Measurements from ENCODE around the gene OR1D5.
"Not testable (repeated sequence)": the region's sequence is repeated elsewhere in the genome, so short reads cannot be mapped to it uniquely, and the experiment has no call there.

Gene OR1D5

GRCh38 chr17:3063507-3063906, at the start of gene OR1D5:
OR1D5 (minus strand) TSS chr17:3063607; CDS start chr17:3063607, 0 bp downstream.
- DNase-seq: not testable (repeated sequence)

DNA sequence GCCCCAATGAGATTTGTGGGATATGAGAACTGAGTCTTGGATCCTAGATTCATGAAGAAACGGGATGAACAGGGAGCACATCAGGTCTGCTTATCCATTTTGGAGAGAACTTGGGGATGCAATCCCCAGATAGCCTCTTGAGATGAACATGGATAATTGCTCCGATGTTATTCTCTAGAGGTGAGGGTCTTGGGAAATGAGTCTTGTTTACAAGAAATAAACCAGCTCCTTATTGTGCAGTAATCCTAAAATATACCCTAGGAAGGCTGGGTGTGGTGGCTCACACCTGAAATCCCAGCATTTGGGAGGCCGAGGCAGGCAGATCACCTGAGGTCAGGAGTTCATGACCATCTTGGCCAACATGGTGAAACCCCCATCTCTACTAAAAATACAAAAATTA, 40.9 kb upstream of the OR1D5 start, which contains the start of gene OR1D2:
TSS of gene OR1D2 (minus strand) at position 101 of the 400 bp plus-strand sequence. CDS start 11,426 bp downstream, outside the sequence.
- no peak for DNase-seq

- DNase-seq: not testable (repeated sequence)
These were observed 10.4 kb upstream of the OR1D5 start for GRCh38 chr17:3073850-3074249.

- DNase-seq: not testable (repeated sequence)
These were observed 1.8 kb upstream of the OR1D5 start for GRCh38 chr17:3065192-3065591.

- not testable (repeated sequence) for DNase-seq
These were observed 506 bp downstream of the OR1D5 start for GRCh38 chr17:3062824-3063377.

DNA sequence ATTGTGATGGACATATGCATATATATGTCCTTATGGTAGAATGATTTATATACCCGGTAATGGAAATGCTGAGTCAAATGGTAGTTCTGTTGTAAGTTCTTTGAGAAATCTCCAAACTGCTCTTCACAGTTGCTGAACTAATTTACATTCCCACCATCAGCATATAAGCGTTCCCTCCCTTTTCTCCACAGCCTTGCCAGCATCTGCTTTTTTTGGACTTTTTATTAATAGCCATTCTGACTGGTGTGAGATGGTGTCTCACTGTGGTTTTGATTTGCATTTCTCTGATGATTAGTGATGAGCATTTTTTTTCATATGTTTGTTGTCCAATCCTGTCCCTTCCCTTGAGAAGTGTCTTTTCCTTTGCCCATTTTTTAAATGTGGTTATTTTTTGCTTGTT, 8.5 kb downstream of the OR1D5 start:
- DNase-seq: not testable (repeated sequence)

DNA sequence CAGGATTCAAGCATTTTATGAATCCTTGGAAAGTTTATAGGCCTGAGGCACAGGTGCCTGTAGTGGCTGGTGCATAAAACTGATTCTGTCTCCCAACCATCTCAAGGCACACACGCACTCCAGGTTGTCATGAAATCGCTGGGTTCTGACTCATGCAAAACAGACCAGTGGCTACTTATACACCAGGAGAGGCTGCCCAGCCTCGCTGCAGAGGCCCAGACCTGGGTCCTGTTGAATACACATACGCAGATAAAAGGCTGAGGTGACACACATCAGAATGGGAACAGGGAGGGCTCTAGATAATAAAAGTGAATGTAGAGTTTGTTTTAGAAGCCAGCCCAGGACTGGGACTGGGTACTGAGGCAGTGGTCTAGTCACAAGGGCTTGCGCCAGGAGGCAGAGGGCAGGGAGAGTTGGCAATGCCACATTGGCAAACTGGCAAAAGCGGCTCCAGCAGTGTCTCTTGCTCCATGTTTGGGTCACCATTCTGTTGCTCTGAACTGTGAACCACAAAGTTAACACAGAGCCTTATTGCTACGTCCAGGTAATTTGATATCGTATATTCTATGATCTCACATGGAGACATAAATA, 13.6 kb downstream of the OR1D5 start:
- no peak for DNase-seq

GRCh38 chr17:3048727-3049471, 14.5 kb downstream of the OR1D5 start:
- DNase-seq: peak; percentile 89 to 93

DNA sequence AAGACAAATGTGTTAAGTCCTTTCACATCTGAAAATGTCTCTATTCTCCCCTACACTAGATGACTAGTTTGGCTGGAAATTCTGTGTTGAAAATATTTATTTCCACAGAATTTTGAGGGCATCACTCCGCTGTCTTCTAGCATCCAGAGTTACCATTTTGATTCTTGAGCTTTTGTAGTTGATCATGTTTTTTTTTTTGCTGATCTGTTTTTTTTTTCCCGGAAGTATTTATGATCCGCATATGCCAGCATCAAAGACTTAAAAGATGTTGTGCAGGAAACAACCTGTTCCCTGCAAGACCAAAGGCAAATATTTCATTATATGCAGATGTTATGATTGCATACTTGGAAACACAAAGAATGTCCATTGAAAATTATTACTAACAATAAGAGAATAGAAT, 16.7 kb downstream of the OR1D5 start:
- no peak for DNase-seq

DNA sequence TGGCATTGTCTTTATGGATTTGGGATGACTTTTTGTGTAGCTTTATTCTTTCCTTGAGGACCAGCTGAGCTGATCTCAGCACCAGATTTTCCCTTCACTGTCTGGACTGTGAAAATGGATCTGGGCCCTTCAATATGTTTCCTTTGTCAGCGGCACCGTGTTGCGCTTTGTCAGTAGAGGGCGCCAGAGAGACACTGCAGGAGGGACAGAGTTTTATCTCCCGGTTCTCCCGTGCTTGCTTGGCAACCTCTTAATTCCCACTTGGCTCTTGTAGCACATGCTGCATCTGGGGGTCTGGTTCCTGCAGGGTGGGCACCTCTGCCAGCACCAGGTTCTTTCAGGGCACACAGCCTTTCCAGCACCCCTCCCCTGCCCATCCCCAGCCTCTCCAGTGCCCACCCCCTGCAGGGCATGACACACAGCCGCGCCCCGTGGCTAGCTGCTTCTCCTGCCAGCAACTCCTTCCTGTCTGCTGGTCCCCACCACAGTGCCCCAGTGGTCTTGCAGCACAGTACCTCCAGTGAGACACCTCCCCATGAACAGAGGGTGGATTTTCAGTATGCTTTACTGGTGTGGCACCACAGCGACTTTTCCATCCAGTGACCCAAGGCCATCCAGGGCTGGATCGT, 19.6 kb downstream of the OR1D5 start:
- peak; percentile 11 to 37 for DNase-seq

- no peak for DNase-seq
These were observed 22.5 kb downstream of the OR1D5 start for GRCh38 chr17:3040882-3041281.

GRCh38 chr17:3039736-3040135, 23.7 kb downstream of the OR1D5 start:
- DNase-seq: no peak

- DNase-seq: no peak
These were observed 24.5 kb downstream of the OR1D5 start for GRCh38 chr17:3038941-3039340.

DNA sequence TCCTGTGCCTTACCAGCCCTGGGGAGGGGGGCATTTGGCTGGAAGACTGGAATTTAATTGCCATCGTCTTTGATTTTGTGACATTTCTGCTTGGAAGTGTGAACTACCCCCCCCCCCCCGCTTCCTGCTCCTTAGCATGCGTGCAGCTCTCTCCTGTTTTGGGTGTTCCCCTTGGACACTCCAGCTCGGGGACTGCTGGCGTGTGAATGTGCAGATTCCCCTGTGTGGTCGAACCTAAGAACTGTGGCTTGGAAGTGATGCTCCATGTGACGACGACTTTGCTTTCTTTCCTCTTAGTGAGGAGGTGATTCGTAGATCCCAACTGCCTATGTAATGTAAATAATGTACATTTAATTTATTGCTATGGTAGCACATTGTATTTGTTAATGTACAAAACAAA, 26.1 kb downstream of the OR1D5 start:
- no peak for DNase-seq

GRCh38 chr17:3036800-3037199, 26.6 kb downstream of the OR1D5 start:
- DNase-seq: no peak

GRCh38 chr17:3035968-3036280, 27.5 kb downstream of the OR1D5 start:
- DNase-seq: no peak

DNA sequence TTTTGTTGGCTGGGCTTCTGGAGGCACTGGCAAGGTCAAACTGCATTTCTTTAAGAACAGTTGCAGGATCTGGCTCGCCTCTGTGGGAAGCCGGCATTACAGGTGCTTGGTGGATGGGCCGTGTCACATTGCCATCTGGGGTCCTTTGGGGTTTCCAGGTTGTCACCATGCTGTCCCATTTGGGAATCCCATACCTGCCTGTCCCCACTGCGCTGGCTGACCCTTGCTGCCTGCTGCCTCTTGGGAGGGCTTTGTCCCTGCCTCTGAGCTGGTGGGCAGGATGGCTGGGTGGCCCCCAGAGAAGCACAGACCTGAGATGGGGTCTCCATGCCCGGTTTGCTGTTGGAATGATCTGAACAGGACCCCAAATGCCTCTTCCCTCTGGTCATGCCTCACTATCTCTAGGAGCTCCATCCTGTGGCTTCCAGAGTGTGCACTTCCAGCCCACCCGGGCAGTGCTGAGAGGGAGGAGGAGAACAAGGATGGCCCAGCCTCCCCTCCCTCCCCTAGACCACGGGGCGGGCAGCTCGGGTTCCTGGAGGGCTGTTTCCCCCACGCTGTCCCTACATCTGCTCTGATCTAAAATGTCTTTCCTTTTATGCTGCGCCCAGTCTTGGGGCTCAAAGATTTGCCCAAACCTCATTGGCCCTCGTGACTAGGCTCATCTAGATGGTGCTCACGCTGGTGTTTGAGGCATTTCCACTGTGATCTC, 28.0 kb downstream of the OR1D5 start:
- no peak for DNase-seq

- no peak for DNase-seq
These were observed 28.9 kb downstream of the OR1D5 start for GRCh38 chr17:3034578-3034920.

DNA sequence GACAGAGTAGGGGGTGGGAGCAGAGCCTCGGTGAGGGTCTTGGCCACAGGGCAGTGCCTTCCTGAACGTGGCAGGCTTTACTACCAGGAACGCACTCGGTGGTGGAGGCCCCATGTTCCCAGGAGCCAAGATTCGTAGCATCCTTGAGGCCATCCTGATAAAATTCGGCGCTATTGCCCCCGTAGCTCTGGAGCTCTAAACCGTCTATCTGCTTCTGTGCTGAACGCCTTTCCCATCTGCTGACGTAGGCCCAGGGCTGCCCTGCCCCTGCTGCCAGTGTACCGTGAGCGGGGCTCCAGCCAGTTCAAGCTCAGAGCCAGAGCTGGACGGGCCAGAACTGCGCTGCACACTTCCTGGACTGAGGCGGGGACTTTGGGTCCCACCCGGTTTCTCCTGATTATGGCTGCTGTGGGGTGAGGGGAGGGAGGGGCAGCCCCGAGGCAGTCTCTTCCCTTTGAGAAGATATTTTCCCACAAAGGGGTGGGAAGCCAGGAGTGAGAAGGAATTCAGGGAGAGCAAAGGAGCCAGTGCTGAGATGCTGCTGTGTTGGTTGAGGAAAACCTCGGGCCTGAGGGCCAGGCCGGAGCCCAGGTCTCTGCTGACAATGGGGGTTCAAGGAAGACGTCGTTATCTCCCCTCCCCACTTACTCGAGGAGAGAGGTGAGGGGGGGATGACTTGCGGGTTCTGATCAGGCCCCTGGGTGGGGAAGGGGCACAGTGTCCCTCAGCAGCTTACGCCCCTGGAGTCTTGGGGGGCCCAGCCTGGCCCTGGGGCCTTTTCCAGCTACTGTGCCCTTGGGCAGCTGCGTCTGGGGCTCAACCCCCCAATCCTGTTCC, 29.4 kb downstream of the OR1D5 start:
- no peak for DNase-seq

DNA sequence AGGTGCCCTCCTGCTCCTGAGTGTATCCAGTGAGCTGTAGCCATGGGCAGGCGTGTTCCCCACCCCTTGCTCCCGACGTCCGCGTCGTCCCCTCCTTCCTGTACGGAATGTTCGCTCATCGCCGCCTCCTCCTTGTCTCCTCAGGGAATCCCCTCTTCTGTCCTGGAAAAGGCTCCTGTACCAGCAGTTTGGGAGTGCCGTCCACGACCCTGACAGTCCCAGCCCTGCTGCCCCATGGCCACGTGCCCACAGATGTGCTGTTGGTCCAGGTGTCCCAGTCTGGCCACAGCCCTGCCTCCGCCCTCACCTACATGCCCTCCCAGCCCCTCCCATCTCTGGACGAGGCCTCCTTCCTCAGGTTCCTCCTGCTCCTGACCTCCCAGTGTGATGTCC, 30.2 kb downstream of the OR1D5 start:
- DNase-seq: no peak

DNA sequence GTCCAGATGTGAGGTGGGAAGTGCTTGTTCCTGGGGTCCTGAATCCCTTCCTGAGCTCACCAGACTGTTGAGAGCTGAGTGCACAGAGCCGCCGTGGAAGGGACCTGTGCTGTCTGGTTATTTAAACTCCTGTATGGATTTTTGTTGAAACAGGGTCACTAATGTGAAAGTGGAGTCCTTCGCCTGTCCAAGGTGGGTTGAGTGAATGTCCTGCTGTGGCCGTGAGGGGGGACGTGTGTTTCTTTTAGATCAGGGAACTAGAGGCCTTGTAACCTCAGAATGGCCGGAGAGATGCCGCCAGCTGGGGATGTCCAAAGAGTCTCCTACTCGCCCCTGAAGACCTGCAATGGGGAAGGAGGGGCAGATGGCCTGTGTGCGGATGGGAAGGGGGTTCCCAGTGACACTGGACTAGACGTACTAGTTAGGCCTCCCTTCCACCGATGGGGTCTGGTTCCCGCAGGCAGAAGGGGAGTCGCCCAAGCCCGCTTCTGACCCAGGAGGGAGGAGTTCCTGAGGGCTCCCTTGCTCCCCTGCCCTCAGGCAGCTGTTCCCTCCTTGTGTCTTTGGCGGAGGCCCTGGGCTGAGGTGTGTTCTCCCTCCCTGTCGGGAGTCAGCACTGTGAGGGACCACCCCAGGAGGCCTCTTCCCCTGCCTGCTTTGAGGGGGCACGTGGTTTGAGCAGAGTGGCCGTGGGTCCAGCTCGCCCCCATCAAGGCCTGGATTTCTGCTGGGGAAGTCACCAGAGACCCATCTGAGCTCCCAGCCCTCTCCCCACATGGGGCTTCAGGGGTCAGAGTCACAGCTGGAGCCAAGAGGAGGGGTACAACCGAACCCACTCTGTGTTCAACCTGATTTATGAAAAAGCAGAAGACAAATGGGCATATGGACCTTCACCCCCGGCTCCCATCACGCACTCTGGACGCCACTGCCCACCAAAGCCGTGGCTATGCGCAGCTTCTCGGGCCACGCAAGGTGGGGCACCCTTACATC, 30.9 kb downstream of the OR1D5 start:
- no peak for DNase-seq

All from stimulated activated CD4-positive, alpha-beta T cell treated with anti-CD3 and anti-CD28 coated beads, Interleukin-2, amount 100 ng/mL, for 48 hours (primary cell).